Measurements from ENCODE around the gene ZNF771.
A peak's percentile ranks its signal among the peaks of the same experiment; 100 is the strongest.

The ZNF771 gene

GRCh38 chr16:30399435-30400186 is 7.8 kb upstream of the ZNF771 start:
- DNase-seq: no peak

- peak; percentile 28 for DNase-seq
Measured at GRCh38 chr16:30401768-30402425, 5.5 kb upstream of the ZNF771 start.

GRCh38 chr16:30406795-30407101 is 658 bp upstream of the ZNF771 start:
- no peak for DNase-seq

GRCh38 chr16:30407804-30408534 is 563 bp downstream of the ZNF771 start:
- DNase-seq: peak; percentile 41

- peak; percentile 87 for DNase-seq
Measured at GRCh38 chr16:30409125-30410060, 2.0 kb downstream of the ZNF771 start.

- DNase-seq: no peak
Measured at GRCh38 chr16:30413112-30413806, 5.9 kb downstream of the ZNF771 start.

- DNase-seq: no peak
Measured at GRCh38 chr16:30414159-30414558, 6.8 kb downstream of the ZNF771 start.

GRCh38 chr16:30416047-30416603 is 8.7 kb downstream of the ZNF771 start:
- DNase-seq: no peak

GRCh38 chr16:30416624-30417528 is 9.5 kb downstream of the ZNF771 start:
- peak; percentile 51 for DNase-seq

GRCh38 chr16:30417529-30418349 is 10.3 kb downstream of the ZNF771 start:
- DNase-seq: peak; percentile 96

GRCh38 chr16:30418350-30419181 is 11.2 kb downstream of the ZNF771 start:
- no peak for DNase-seq

GRCh38 chr16:30421010-30421409 is 13.6 kb downstream of the ZNF771 start:
- DNase-seq: no peak

- DNase-seq: no peak
Measured at GRCh38 chr16:30428055-30428454, 20.6 kb downstream of the ZNF771 start.

- no peak for DNase-seq
Measured at GRCh38 chr16:30429418-30429677, 21.9 kb downstream of the ZNF771 start.

GRCh38 chr16:30429678-30430427 is 22.4 kb downstream of the ZNF771 start, which contains the start of gene DCTPP1:
TSS of gene DCTPP1 (minus strand) at chr16:30430030. CDS start at chr16:30429980, 50 bp downstream.
- peak; percentile 100 for DNase-seq

GRCh38 chr16:30430428-30430970 is 23.1 kb downstream of the ZNF771 start:
- DNase-seq: no peak

GRCh38 chr16:30434852-30435251 is 27.4 kb downstream of the ZNF771 start:
- DNase-seq: no peak

GRCh38 chr16:30437511-30438046 is 30.2 kb downstream of the ZNF771 start:
- peak; percentile 70 for DNase-seq

Measured in NCI-H146 (cell line).